Muscle of leg (tissue), 11 donors: ENCODE results near the gene ITPR3. TPM values are rescaled to one million over a fixed set of nuclear protein-coding genes. Genes with fewer than 3 reads are reported as not detected.
A peak's percentile ranks its signal among the peaks of the same experiment; 100 is the strongest.

ENCODE experiments used
- DNase-seq: peaks from one replicate; pipeline ENCODE4 v3.0.0; 2013
- H3K27ac ChIP-seq: one replicate; pipeline ENCODE4 v1.5.1; 2013; ENCODE audit warnings: mild to moderate bottlenecking, low read length, control low read depth
- H3K27me3 ChIP-seq: one replicate; pipeline ENCODE4 v1.6.1; 2013; ENCODE audit warnings: low read length; ENCODE audit not compliant: control insufficient read depth, insufficient read depth
- H3K36me3 ChIP-seq: one replicate; pipeline ENCODE4 v1.6.1; 2013; ENCODE audit warnings: low read length; ENCODE audit not compliant: control insufficient read depth, insufficient read depth
- H3K4me1 ChIP-seq: one replicate; pipeline ENCODE4 v1.6.1; 2013; ENCODE audit warnings: low read length; ENCODE audit not compliant: control insufficient read depth, insufficient read depth
- H3K4me3 ChIP-seq: one replicate; pipeline ENCODE4 v1.5.1; 2013; ENCODE audit warnings: low read length, control low read depth
- H3K9me3 ChIP-seq: replicated peaks from 2 replicates; pipeline ENCODE4 v1.6.1; 2013; ENCODE audit warnings: low read depth, low read length; ENCODE audit not compliant: control insufficient read depth
- WGBS: methylation state at CpG from one replicate; pipeline ENCODE4 v1.1.5; 2013; ENCODE audit warnings: missing lambda C conversion rate; ENCODE audit not compliant: insufficient coverage; 5-methylcytosine and 5-hydroxymethylcytosine counted together
- polyA plus RNA-seq, 8 donors: library from polyadenylated mRNA; unstranded; fragments of 120-200 nt; gene quantifications; one replicate each; pipeline versions ENCODE4 v1.2.1 to v1.2.3, GENCODE V29; 2013; ENCODE audit warnings: inconsistent platforms in 1 of 8, low replicate concordance in 1 of 8; ENCODE audit not compliant: insufficient read length in 8 of 8, insufficient read depth in 1 of 8
- total RNA-seq: library from RNA; stranded (reverse); fragments of 120-200 nt; gene quantifications from one replicate; pipeline ENCODE4 v1.2.4, GENCODE V29; 2013

Gene ITPR3
- total and polyA plus RNA-seq, 9 donors, result 4.1 to 15.9 (median 9.2) TPM

DNA sequence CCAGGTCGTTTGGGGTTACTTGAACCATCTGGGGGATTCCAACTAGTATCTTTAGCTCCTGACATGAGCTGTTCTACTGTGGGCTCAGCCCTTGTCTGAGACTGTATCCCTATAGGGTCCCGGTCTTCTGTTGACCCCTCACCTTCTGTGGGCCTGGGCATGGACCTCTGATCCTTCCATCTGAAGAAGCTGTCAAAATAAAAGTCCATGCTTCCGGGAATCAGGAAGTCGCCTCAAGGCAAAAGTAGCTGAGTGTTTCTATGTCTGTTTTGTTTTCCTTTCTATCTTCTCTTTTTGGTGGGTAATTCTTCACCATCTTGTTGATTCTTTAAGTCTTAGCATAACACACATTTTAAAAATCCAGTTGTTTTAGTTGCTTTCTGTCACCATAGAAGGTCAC, 30.3 kb downstream of the ITPR3 start:
- Histone ChIP-seq H3K27ac (no peak overlapping the region), H3K36me3 (peaks cover 3% of the 10 kb centered on the region), H3K4me1 (peaks cover 12% of the 10 kb centered on the region), H3K9me3 (no peaks in the 10 kb centered on the region), H3K4me3 (no peak overlapping the region), H3K27me3 (peaks cover 2% of the 10 kb centered on the region)
- DNase-seq, result no peak
- 20% methylated on average over 1 of the region's 4 CpGs for WGBS

DNA sequence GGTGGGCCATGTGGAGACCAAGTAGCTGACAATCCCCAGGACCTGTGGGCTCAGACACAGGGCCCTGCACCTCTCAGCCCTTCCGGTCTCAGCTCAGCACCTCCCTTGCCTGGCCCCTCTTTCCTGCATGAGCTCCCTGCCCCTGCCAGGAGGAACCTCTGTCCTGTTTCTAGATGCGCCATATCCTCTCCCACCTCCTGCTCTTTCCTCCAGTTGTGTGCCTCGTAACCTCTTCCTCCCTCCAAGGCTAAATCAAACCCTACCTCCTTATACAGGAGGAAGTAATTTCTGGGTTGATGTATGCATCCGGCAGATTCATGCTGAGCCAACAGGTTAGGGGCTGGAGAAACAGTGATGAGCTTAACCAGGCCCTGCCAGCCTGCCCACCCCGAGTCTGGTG, 30.9 kb downstream of the ITPR3 start:
- Histone ChIP-seq H3K36me3 (peaks cover 3% of the 10 kb centered on the region), H3K4me1 (peaks cover 12% of the 10 kb centered on the region), H3K9me3 (no peaks in the 10 kb centered on the region), H3K4me3 (no peak overlapping the region), H3K27ac (no peak overlapping the region), H3K27me3 (peaks cover 6% of the 10 kb centered on the region)
- DNase-seq, result no peak
- 25% methylated on average over 1 of the region's 5 CpGs for WGBS

DNA sequence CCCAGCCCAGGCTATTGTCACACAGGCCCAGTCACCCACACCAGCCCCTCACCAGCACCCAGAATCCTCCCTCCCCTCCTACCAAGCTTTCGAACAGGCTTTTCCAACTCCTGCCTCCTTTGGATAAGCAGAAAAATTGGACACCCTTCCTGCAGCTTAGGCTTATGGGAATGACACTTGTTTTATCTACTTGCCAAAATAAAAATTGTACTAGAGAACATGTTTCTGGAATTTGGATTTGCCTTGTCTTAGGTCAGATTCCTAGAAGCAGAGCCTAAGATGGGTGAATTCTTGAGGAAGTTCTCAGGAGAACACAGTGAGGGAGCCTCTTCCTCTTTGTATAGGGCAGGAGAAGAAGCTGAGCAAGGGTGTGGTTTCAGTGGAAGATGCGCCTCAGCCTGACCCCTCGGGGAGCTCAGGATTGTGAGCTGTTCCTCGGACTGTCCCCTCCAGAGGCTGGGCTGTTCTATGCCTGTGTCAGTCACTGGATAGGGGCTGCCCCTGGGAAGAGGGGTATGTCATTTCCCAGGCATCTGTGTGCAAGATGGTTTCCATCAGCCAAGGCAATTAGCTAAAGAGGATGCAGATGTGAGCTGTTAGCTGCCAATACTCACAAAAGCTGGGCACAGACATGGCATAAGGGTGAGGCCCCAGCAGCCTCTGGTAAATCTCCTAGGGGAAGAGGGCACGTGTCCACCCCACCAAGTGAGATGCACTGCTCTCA, 33.9 kb downstream of the ITPR3 start:
- no peaks in the 10 kb centered on the region for H3K9me3 ChIP-seq
- peaks cover 6% of the 10 kb centered on the region for H3K27me3 ChIP-seq
- WGBS, result no CpG with 5 or more reads among the region's 5 CpGs
- peaks cover 12% of the 10 kb centered on the region for H3K4me1 ChIP-seq
- peaks cover 5% of the 10 kb centered on the region for H3K36me3 ChIP-seq
- H3K4me3 ChIP-seq, result no peak overlapping the region
- DNase-seq, result peak; percentile 69
- no peak overlapping the region for H3K27ac ChIP-seq

DNA sequence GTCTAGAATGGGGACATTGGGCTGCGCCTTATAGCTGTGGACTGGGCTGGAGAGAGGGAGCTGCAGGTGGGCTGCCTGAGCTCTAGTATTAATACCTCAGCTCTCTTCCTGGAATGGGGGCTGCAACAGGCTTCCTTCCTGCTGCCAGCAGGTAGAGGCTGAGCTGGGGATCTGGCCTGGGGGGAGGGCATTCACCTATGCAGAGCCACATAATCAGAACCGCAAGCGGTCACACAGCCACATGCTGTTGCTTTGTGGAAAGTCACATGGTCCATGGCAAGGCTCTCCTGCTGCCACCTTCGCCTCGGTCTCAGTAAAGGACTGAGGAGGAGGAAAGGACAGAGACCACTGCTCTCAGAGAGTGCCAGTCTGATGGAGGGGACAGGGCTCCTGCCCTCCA, 35.7 kb downstream of the ITPR3 start:
- no peak for DNase-seq
- Histone ChIP-seq H3K4me1 (peaks cover 12% of the 10 kb centered on the region), H3K4me3 (no peak overlapping the region), H3K9me3 (no peaks in the 10 kb centered on the region), H3K27me3 (peaks cover 6% of the 10 kb centered on the region), H3K36me3 (peaks cover 5% of the 10 kb centered on the region), H3K27ac (no peak overlapping the region)
- 70% methylated on average over 5 of the region's 5 CpGs for WGBS

DNA sequence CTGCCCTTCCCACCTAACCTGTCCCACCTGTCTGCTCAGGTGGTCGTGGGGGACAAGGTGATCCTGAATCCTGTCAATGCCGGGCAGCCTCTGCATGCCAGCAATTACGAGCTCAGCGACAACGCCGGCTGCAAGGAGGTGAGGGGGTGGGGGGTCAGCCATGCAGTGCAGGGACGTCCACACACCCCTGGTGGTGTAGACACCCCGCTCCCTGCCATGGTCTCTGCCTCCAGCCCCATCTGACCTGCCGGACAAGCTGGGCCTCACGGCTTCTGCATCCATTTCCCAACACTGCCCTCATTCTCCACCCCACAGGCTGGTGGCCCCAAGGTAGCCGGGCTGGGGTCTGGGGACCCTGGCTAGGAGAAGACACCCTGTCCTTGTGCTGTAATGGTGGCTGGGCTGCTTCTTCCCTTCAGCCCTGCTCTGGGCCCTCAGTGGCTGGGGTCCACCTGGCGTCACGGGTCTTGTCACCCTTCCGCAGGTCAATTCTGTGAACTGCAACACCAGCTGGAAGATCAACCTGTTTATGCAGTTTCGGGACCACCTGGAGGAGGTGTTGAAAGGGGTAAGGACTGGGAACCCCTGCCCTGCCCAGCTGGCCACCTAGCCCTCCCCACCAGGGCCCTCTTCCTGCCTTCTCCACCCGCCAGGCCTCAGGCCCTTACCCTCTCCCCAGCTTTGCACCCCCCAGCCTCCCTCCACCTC, 38.0 kb downstream of the ITPR3 start:
- WGBS, result 80% methylated on average over 11 of the region's 16 CpGs

DNA sequence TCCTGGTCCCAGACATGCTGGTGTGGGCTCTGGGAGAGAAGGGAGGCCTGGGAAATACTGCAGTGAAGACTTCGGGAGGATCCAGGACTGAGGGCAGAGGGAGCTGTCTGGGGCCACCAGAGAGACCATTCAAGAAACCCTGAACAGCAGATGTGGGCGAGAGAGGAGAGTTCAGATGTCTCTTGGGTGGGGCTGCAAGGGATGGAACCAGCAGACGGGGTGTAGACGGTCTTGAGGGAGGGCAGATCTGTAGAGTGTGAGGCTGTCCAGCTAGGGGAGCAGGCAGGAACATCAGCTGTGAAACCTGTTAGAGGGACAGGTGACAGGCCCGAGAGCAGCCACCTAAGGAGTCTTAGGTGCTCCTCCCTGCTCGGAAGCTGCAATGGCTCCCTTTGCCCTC, 38.9 kb downstream of the ITPR3 start:
- 66% methylated on average over 6 of the region's 6 CpGs for WGBS
- DNase-seq, result no peak

More for the DNA sequence above, 38.0 kb downstream of the ITPR3 start:
- Histone ChIP-seq H3K9me3 (no peaks in the 10 kb centered on the region), H3K36me3 (peaks cover 7% of the 10 kb centered on the region), H3K27ac (no peak overlapping the region), H3K4me3 (no peak overlapping the region), H3K27me3 (peaks cover 6% of the 10 kb centered on the region), H3K4me1 (peaks cover 12% of the 10 kb centered on the region)
- no peak for DNase-seq

DNA sequence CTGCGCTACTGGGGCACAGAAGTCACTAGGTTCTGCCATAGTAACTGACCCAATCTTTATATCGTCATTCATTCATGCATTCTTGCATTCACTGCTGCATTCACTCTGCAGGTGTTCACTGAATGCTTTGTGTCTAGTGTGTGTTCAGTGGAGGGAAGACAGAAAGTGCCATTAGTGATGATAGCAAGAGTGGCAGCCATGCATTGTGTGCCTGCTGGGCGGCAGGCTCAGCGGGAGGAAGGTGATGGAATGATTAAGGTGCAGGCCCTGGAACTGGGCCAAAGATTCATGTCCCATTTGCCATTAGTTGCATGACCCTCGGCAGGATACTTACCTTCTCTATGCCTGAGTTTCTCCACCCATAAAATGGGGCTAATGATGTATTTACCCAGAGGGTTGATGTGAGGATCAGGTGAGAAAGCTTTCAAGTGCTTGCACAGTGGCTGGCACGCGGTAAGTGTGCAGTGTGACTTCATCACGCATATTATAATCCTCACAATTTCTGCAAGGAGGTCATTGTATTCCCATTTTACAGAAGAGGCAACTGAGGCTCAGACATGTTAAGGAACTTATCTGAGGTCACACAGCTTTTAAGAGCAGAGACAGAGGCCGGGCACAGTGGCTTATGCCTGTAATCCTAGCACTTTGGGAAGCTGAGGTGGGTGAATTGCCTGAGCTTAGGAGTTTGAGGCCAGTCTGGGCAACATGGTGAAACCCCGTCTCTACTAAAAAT, 40.1 kb downstream of the ITPR3 start:
- H3K9me3 ChIP-seq, result no peaks in the 10 kb centered on the region
- peaks cover 4% of the 10 kb centered on the region for H3K36me3 ChIP-seq
- DNase-seq, result no peak
- H3K27ac ChIP-seq, result no peak overlapping the region
- no peaks in the 10 kb centered on the region for H3K4me1 ChIP-seq
- H3K27me3 ChIP-seq, result peaks cover 6% of the 10 kb centered on the region
- no peak overlapping the region for H3K4me3 ChIP-seq
- WGBS, result 70% methylated on average over 1 of the region's 10 CpGs

More for the DNA sequence above, 38.9 kb downstream of the ITPR3 start:
- H3K4me3 ChIP-seq, result no peak overlapping the region
- peaks cover 4% of the 10 kb centered on the region for H3K4me1 ChIP-seq
- H3K36me3 ChIP-seq, result peaks cover 7% of the 10 kb centered on the region
- H3K9me3 ChIP-seq, result no peaks in the 10 kb centered on the region
- H3K27me3 ChIP-seq, result peaks cover 6% of the 10 kb centered on the region
- H3K27ac ChIP-seq, result no peak overlapping the region

DNA sequence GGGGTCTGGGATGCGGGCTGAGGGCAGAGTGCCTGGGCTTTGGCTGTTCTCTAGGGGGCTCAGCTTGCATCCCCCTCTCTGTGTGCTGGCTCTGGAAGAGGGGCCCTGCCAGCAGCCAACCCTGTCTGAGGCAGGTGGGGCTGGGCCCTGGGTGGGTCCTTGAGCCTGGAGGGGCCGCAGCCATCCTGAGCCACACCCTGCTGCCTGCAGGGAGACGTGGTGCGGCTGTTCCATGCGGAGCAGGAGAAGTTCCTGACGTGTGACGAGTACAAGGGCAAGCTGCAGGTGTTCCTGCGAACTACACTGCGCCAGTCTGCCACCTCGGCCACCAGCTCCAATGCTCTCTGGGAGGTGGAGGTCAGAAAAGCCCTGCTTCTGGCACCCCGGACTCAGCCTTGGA, 41.2 kb downstream of the ITPR3 start:
- DNase-seq, result no peak
- Histone ChIP-seq H3K9me3 (no peaks in the 10 kb centered on the region), H3K36me3 (peaks cover 11% of the 10 kb centered on the region), H3K4me1 (no peaks in the 10 kb centered on the region), H3K4me3 (no peak overlapping the region), H3K27ac (no peak overlapping the region), H3K27me3 (peaks cover 2% of the 10 kb centered on the region)
- 86% methylated on average over 8 of the region's 11 CpGs for WGBS

DNA sequence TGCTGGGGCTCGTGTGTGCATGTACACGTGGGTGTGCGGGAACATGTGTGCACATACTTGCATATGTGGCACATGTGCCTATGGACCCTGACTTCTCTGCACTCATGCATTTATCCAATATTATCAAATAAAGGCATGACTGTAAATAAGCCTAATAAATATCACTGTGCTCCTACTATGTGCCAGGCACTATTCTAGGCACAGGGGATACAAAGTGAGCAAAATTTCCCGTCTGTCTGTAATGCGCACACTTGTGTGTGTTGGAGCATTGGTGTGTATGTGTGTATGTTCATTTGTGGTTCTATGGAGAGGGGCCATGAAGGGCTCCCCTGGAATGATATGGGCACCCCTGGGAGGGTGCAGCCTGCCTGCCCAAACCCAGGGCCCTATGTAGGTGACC, 41.9 kb downstream of the ITPR3 start:
- DNase-seq, result no peak
- Histone ChIP-seq H3K9me3 (no peaks in the 10 kb centered on the region), H3K4me3 (no peak overlapping the region), H3K27me3 (peaks cover 2% of the 10 kb centered on the region), H3K4me1 (no peaks in the 10 kb centered on the region), H3K36me3 (peaks cover 18% of the 10 kb centered on the region), H3K27ac (no peak overlapping the region)
- 100% methylated on average over 4 of the region's 5 CpGs for WGBS
